Activated CD4-positive, alpha-beta T cell treated with anti-CD3 and anti-CD28 coated beads for 36 hours (primary cell): ENCODE measurements around the gene ANKRD29. TPM values are rescaled to one million over a fixed set of nuclear protein-coding genes. Genes with fewer than 3 reads are reported as not detected.

Source experiments
- ATAC-seq: fragments of 200-7000 bp; cut with Tn5 transposase; one replicate; pipeline ENCODE4 v1.10.0; 2021; ENCODE audit warnings: mild to moderate bottlenecking, moderate library complexity
- CTCF ChIA-PET: fragments of 350-600 bp; sonication (Branson Sonifier 250); formaldehyde crosslinking; loops from one replicate; lab custom pipeline; 2021; ENCODE audit warnings: antibody characterized with exemption; lab: Charles Lee
- POLR2A ChIA-PET: fragments of 350-600 bp; sonication (Branson Sonifier 250); formaldehyde crosslinking; loops from one replicate; lab custom pipeline; 2021; ENCODE audit warnings: antibody characterized with exemption, inconsistent platforms; lab: Charles Lee
- DNase-seq: peaks from one replicate; pipeline ENCODE4 v3.0.0-alpha.2; 2020
- H3K27ac Mint-ChIP-seq: one replicate; pipeline ENCODE4 v1.8.0; 2021; ENCODE audit warnings: mixed read lengths
- H3K27me3 Mint-ChIP-seq: one replicate; pipeline ENCODE4 v1.8.0; 2021; ENCODE audit warnings: mixed read lengths
- H3K36me3 Mint-ChIP-seq: one replicate; pipeline ENCODE4 v1.8.0; 2021; ENCODE audit warnings: low read depth, mixed read lengths
- H3K4me1 Mint-ChIP-seq: one replicate; pipeline ENCODE4 v1.8.0; 2021; ENCODE audit warnings: mixed read lengths
- H3K4me3 Mint-ChIP-seq: one replicate; pipeline ENCODE4 v1.8.0; 2021; ENCODE audit warnings: mild to moderate bottlenecking, moderate library complexity, mixed read lengths
- H3K9me3 Mint-ChIP-seq: one replicate; pipeline ENCODE4 v1.8.0; 2021; ENCODE audit warnings: low read depth, mixed read lengths
- intact Hi-C, 2 experiments: fragments of 100-400 bp; cut with DNase I in 1 of 2; cut with micrococcal nuclease in 1 of 2; formaldehyde crosslinking; loops; one replicate each; pipeline versions ENCODE4 v1.14.2 to v1.15.1; 2022 to 2024; cut with DNase I, micrococcal nuclease
- total RNA-seq, 2 experiments: library from RNA; stranded (reverse); gene quantifications; one replicate each; pipeline ENCODE4 v1.2.3, GENCODE V29; 2021

ANKRD29 gene, protein sequence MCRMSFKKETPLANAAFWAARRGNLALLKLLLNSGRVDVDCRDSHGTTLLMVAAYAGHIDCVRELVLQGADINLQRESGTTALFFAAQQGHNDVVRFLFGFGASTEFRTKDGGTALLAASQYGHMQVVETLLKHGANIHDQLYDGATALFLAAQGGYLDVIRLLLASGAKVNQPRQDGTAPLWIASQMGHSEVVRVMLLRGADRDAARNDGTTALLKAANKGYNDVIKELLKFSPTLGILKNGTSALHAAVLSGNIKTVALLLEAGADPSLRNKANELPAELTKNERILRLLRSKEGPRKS
- under 1 TPM; 0.21 TPM for total RNA-seq

DNA sequence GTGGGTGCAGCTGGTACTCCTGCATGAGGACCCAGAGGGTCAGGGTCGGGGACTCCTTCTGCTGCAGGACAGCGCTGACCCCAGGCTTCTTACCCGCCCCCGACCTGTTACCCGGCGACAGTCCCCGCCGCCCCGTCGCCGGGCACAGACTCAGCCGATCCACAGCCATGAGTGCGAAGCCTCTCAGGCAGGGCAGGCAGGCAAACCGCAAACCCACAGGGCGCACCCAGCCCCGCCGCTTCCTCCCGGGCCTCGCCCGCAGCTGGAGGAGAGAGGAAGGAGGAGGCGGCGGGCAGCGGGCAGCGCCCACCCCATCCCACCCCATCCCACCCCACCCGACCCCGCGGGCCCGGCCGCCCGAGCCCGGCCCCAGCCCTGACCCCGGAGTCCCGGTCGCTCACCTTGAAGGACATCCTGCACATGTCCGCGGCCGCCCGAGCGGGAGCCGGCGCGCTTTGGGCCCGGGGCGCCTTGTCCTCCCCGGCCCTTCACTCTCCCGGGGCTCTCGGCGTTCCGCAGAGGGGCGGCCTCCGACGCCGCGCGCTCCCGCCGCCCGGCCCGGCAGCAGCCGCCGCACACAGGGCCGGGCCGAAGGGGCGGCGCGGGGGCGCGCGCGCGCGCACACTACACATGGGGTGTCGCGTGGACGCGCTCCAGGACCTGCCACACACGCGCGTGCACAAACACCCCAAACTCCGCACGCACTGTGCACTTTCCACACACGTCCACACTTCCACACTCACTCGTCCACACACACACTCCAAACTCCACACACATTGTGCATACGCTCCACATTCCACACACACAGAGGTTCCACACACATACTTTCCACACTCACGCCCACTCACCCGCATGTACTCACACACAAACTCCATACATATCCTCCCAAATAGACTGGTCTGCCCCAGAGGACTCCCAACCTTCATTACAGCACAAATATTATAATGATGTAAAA is at the start of gene ANKRD29:
Gene ANKRD29 (minus strand): TSS at position 603 of the 955 bp plus-strand sequence. CDS start 181 bp downstream, at position 422.
- H3K4me3 Mint-ChIP-seq, result peak within 1 kb of the TSS; percentile 68
- intact Hi-C loops, result no loop called here
- no peaks in the 10 kb centered on the region for H3K36me3 Mint-ChIP-seq
- ChIA-PET POLR2A (no interaction called here), CTCF (interaction anchor here (0.6 to 1.2 kb wide), 3 partner anchors 26 to 78 kb away, joined by 3 to 4 read pairs (median 3); no protein-coding TSS in a partner anchor)
- peak within 1 kb of the TSS; percentile 26 for H3K27ac Mint-ChIP-seq
- H3K27me3 Mint-ChIP-seq, result peaks cover 20% of the 10 kb centered on the region
- no peaks in the 10 kb centered on the region for H3K9me3 Mint-ChIP-seq
- peak; percentile 72 for DNase-seq
- ATAC-seq, result peak; percentile 75
- peaks cover 21% of the 10 kb centered on the region for H3K4me1 Mint-ChIP-seq

DNA sequence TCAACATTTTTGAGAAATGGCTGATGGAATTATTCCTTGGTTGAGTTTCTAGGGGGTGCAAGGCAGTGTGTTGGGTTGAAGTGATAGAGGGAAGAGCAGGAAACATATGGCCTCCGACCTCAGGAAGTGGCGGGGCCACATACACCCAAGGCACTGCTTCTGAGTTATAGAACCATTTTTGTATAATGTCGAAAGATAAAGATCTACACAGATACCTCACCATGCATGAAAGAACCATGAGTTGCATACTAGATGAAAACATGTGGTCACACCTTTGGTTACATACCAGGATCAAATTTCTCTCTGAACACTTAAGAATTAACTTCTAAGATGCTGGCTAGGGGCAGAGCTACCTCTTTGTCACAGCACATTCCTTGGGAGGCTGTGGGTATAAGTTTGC is 49.7 kb upstream of the ANKRD29 start:
- H3K27me3 Mint-ChIP-seq, result peaks cover 2% of the 10 kb centered on the region
- no peak overlapping the region for H3K27ac Mint-ChIP-seq
- ATAC-seq (peak; percentile 39), DNase-seq (peak; percentile 11)
- ChIA-PET CTCF (no interaction called here), POLR2A (no interaction called here)
- H3K36me3 Mint-ChIP-seq, result no peaks in the 10 kb centered on the region
- no peak overlapping the region for H3K4me3 Mint-ChIP-seq
- intact Hi-C loops, result no loop called here
- no peaks in the 10 kb centered on the region for H3K9me3 Mint-ChIP-seq
- H3K4me1 Mint-ChIP-seq, result peaks cover 14% of the 10 kb centered on the region

DNA sequence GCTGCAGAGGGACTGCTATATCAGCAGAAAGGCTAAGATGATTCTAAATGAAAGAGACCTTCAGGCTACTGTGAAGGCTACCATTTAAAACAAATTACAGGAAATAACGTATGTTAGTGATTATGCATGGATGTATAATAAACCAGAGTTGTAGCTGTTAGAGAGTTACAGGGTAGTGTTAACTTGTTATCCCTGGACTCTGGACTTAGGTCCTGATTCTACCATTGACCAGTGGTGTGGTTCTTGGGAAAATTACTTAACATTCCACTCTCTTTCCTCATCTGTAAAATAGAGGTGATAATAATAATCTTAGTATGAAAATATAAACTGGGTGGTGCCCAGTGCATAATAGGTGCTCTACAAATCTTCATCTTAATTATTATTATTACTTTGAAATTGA is 48.7 kb upstream of the ANKRD29 start:
- intact Hi-C loops, result no loop called here
- CTCF ChIA-PET, result no interaction called here

DNA sequence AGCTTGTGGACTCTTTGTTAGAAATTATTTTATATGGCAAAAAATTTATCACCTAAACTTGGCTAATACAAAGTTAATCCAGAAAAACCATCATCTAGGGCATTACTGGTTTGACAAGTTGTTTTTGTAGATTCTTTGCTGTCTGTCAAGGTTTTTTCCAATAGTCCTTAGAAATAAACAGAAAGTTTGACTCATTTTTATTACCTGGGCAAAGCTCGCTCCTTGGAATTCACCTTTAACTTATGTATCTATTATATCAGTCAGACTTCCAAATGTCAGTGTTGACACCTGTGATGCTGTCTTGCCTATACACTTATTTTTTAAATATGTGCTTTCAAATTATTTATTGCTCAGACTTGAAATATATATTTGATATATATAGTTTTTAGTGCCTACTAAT is 48.2 kb upstream of the ANKRD29 start:
- Mint-ChIP-seq H3K27me3 (peaks cover 2% of the 10 kb centered on the region), H3K4me1 (peaks cover 14% of the 10 kb centered on the region), H3K27ac (no peak overlapping the region), H3K4me3 (no peak overlapping the region), H3K9me3 (peaks cover 4% of the 10 kb centered on the region), H3K36me3 (peaks cover 3% of the 10 kb centered on the region)
- intact Hi-C loops, result no loop called here
- DNase-seq, result no peak
- ATAC-seq, result no peak
- ChIA-PET POLR2A (no interaction called here), CTCF (interaction anchor here (0.8 kb wide), 1 partner anchor 8 kb away, joined by 3 read pairs; no protein-coding TSS in a partner anchor)

More for the DNA sequence above, 48.7 kb upstream of the ANKRD29 start:
- Mint-ChIP-seq H3K4me3 (no peak overlapping the region), H3K27ac (no peak overlapping the region), H3K9me3 (peaks cover 4% of the 10 kb centered on the region), H3K36me3 (peaks cover 3% of the 10 kb centered on the region), H3K27me3 (peaks cover 2% of the 10 kb centered on the region), H3K4me1 (peaks cover 14% of the 10 kb centered on the region)
- DNase-seq, result no peak
- ATAC-seq, result no peak
- POLR2A ChIA-PET, result no interaction called here

DNA sequence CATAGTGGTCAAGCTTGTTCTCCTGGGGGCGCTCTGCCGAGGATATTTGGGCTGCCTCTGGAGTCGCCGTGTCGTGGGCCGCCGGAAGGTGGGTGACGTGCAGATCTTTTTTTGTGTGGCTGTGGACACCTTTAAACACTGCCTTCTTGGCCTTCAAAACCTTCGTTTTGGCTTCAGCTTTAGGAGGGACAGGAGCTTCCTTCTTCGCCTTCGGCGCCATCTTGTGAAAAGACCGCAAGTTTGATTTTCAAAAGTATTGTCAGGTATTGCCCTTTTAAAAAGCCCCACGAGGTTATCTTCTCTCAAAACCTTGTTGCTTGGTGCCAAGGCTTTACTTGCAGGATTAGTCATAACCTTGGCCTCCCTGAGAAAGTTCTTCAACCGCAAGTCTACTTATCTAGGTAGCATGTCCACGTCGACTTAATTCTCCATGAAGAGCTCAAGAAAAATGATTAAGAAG is 47.4 kb upstream of the ANKRD29 start:
- H3K4me3 Mint-ChIP-seq, result no peak overlapping the region
- POLR2A ChIA-PET, result no interaction called here
- intact Hi-C loops, result no loop called here
- peaks cover 2% of the 10 kb centered on the region for H3K27me3 Mint-ChIP-seq
- peaks cover 3% of the 10 kb centered on the region for H3K36me3 Mint-ChIP-seq
- H3K27ac Mint-ChIP-seq, result no peak overlapping the region
- peaks cover 14% of the 10 kb centered on the region for H3K4me1 Mint-ChIP-seq
- CTCF ChIA-PET, result interaction anchor here (0.8 kb wide), 1 partner anchor 8 kb away, joined by 3 read pairs; no protein-coding TSS in a partner anchor
- peaks cover 4% of the 10 kb centered on the region for H3K9me3 Mint-ChIP-seq
- DNase-seq (no peak), ATAC-seq (no peak)

DNA sequence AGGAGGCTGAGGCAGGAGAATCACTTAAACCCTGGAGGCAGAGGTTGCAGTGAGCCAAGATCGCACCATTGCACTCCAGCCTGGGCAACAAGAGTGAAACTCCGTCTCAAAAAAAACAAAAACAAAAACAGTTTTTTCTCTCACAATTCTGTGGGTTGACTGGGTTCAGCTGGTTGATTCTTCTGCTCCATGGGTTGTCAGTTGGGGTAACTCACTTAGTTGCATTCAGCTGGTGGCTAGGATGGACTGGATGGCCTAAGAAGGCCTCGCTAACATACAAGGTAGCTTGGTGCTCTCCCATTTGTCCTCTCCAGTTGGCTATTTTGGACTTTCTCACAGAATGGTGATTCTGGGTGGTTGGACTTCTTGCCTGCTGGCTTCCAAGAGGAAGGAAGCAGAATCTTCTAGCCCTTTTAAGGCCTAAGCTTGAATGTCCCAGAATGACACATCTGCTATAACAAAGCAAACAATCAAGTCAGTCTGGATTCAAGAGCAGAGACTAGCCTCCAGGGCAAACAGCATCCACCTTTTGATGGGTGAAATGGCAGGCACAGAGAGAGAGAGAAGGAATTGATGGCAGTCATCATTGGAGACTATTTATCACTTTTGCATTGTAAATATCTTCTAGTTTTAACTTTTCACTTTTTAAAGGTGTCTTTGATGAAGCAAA is 44.4 kb upstream of the ANKRD29 start:
- Mint-ChIP-seq H3K9me3 (peaks cover 4% of the 10 kb centered on the region), H3K27me3 (peaks cover 8% of the 10 kb centered on the region), H3K4me1 (peaks cover 3% of the 10 kb centered on the region), H3K36me3 (peaks cover 3% of the 10 kb centered on the region), H3K4me3 (no peak overlapping the region), H3K27ac (no peak overlapping the region)
- CTCF ChIA-PET, result interaction anchor here (1.4 kb wide), 1 partner anchor 18 kb away, joined by 3 read pairs; no protein-coding TSS in a partner anchor
- ATAC-seq (no peak), DNase-seq (no peak)
- POLR2A ChIA-PET, result no interaction called here
- intact Hi-C loops, result loop anchor here in 1 of 2 experiments (10.0 kb wide), 2 partner anchors 108 to 192 kb away; no protein-coding TSS in a partner anchor

DNA sequence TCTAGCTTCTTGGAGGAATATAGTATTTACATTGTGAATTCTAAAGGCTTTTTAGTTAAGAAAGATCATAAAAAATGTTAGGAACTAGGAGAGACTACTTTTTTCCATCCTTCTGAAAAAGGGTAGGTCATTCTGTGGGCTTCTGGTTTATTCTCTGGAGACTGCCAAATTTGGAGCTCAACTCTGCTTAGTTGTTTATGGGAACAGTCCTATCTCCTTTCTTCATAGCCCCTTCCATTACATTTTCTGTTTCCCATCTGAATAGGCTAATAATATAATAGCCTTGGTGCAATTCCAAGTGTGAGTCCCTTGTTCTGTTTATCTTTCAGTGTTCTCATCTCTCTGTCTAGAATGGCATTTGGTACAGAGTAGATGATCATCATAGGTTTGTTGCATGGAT is 42.1 kb upstream of the ANKRD29 start:
- POLR2A ChIA-PET, result no interaction called here
- peaks cover 4% of the 10 kb centered on the region for H3K9me3 Mint-ChIP-seq
- no peak overlapping the region for H3K27ac Mint-ChIP-seq
- intact Hi-C loops, result loop anchor here (5.0 to 10.0 kb wide), 3 partner anchors 110 to 190 kb away; no protein-coding TSS in a partner anchor
- no peaks in the 10 kb centered on the region for H3K4me1 Mint-ChIP-seq
- peaks cover 10% of the 10 kb centered on the region for H3K27me3 Mint-ChIP-seq
- DNase-seq (no peak), ATAC-seq (no peak)
- CTCF ChIA-PET, result interaction anchor here (1.0 to 4.2 kb wide), 3 partner anchors 12 to 165 kb away, joined by 4 to 28 read pairs (median 18); no protein-coding TSS in a partner anchor
- H3K4me3 Mint-ChIP-seq, result no peak overlapping the region
- peaks cover 3% of the 10 kb centered on the region for H3K36me3 Mint-ChIP-seq

DNA sequence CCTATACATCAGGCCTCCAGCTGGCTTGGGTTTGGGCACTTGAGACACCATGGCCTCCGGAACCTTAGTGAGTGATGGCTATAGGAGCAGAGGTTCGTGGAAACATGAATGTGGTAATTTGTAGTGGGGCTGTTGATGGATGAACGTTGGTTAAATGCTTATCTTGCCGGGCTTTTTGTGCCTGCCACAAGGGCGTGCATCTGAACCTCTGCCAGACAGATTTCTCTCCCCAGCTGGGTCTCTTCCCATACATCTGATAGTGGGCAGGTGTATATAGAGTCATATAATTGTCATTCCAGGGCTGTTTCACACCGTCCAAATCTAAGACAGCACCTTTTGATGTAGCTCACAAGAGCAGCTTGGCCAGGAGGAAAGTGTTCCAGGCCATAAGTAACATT is 41.3 kb upstream of the ANKRD29 start:
- intact Hi-C loops, result loop anchor here (1.0 to 10.0 kb wide), 5 partner anchors 82 to 205 kb away; no protein-coding TSS in a partner anchor
- CTCF ChIA-PET, result interaction anchor here (0.7 to 4.2 kb wide), 12 partner anchors 10 to 216 kb away, joined by 3 to 28 read pairs (median 4); no protein-coding TSS in a partner anchor
- Mint-ChIP-seq H3K4me3 (no peak overlapping the region), H3K27me3 (peaks cover 8% of the 10 kb centered on the region), H3K27ac (no peak overlapping the region), H3K36me3 (peaks cover 3% of the 10 kb centered on the region), H3K9me3 (peaks cover 4% of the 10 kb centered on the region), H3K4me1 (no peaks in the 10 kb centered on the region)
- ATAC-seq (no peak), DNase-seq (no peak)
- POLR2A ChIA-PET, result interaction anchor here (0.6 kb wide), 1 partner anchor 187 kb away, joined by 4 read pairs; no protein-coding TSS in a partner anchor

DNA sequence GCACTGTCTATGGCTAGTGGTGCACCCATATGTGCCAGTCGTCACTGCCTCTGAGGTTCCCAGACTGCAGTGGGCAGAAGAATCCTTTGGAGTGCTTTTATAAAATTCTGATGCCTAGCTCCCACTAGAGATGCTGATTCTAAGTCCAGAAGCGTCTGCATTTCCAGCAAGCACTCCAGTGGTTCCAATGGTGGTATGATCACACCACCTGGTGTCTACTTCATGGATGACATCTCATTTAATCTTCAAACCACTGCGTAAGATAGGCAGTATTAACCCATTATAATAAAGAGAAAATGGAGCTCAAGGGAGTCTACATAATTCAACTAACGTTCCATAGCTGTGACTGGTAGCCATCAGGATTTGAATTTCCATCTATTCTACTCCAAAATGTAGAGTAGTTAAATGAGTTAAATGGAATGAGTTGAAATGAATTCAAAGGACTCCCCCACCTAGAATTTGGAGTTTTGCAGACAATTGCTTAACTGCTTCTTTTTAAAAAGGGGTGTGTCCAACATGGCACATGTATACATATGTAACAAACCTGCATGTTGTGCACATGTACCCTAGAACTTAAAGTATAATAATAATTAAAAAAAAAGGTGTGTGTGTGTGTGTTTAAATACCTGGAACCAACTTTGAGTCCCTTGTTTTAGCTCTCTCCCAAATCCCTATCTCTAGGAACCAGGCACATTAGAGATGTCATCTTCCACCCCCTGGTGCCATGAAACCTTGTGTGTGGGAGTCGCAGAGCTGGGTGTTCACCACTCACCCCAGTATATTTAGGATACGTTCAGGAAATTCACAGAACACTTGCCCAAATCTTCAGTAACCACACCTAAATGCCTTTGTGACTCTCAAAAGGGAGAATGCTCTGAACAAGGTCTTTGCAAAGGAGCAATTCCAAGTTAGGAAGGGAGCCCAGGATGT is 40.6 kb upstream of the ANKRD29 start:
- ChIA-PET POLR2A (interaction anchor here (0.6 kb wide), 2 partner anchors 51 to 188 kb away, joined by 4 to 5 read pairs; no protein-coding TSS in a partner anchor), CTCF (interaction anchor here (0.6 to 4.2 kb wide), 37 partner anchors 7 to 882 kb away, joined by 3 to 28 read pairs (median 4); no protein-coding TSS in a partner anchor)
- Mint-ChIP-seq H3K36me3 (peaks cover 3% of the 10 kb centered on the region), H3K9me3 (peaks cover 4% of the 10 kb centered on the region), H3K4me1 (no peaks in the 10 kb centered on the region), H3K27ac (no peak overlapping the region), H3K4me3 (no peak overlapping the region), H3K27me3 (peaks cover 8% of the 10 kb centered on the region)
- intact Hi-C loops, result loop anchor here (1.0 to 10.0 kb wide), 5 partner anchors 81 to 204 kb away; no protein-coding TSS in a partner anchor
- DNase-seq, result peak; percentile 27
- ATAC-seq, result peak; percentile 76
